ENCODE results near the gene TALDO1.
A peak's percentile ranks its signal among the peaks of the same experiment; 100 is the strongest.

The TALDO1 gene

GRCh38 chr11:791658-792534, 44.6 kb downstream of the TALDO1 start:
- TF ChIP-seq CTCF (IDR thresholded peaks at IDR 0.05; ENCODE audit: insufficient read depth, missing control alignments): no peak
- FAIRE-seq (no peak), DNase-seq (ENCODE audit: insufficient read length, low spot score) (no peak)

DNA sequence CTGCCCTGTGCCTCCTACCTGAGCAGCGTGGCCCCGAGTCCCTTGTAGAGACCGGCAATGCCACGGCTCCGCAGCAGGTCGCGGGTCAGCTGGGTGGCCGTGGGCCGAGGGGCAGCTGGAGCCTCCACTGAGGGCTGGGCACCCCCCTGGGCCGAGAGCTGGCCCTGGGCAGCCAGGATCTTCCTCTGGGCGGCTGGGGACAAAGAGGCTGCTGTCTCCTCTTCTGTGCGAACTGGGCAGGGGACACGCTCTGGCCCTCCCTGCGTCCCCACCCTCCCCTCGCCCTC, 45.2 kb downstream of the TALDO1 start:
- TF ChIP-seq CTCF (IDR thresholded peaks at IDR 0.05; ENCODE audit: insufficient read depth, missing control alignments): no peak
- no peak for DNase-seq (ENCODE audit: insufficient read length, low spot score)
- no peak for FAIRE-seq

DNA sequence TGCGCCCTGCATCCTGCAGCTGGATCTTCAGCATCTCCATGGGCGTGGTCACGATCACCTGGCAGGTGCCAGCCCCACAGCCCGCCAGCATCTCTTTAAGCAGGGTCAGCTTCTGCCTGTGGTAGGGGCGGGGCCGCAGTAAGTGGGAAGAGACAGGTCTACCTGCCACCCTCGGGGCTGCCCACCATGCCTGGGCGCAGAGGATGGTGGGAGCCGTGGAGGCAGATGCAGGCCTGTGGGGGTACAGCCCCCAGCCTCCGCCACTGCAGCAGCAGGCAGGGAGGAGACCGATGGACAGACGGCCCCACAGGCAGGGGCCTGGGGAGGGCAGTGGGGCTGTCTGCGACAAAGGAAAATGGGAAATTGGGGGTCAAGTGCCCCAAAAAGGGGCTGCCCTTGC, 45.6 kb downstream of the TALDO1 start:
- DNase-seq (ENCODE audit: insufficient read length, low spot score) (no peak), FAIRE-seq (no peak)
- no peak for TF ChIP-seq CTCF (IDR thresholded peaks at IDR 0.05; ENCODE audit: insufficient read depth, missing control alignments)

DNA sequence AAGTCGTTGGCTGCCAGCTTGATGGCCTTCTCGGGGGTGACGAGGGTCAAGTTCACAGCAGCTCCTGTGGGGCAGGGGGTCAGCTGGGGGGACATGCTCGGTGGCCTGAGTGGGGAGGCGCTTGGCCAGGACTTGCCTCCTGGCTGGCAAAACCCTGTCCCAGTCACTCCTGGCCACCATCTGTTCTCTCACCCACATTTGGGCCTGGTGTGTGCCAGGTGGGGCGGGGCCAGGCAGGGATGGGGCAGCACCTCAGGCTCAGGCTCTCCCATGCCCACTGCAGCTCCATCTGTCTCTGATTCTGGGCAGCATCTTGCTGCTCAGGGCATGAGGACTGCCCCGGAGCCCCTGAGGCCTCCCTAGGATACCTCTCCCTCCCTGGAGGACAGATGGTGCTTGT, 46.3 kb downstream of the TALDO1 start:
- no peak for FAIRE-seq
- no peak for DNase-seq (ENCODE audit: insufficient read length, low spot score)
- no peak for TF ChIP-seq CTCF (IDR thresholded peaks at IDR 0.05; ENCODE audit: insufficient read depth, missing control alignments)

GRCh38 chr11:794013-794765, 46.9 kb downstream of the TALDO1 start:
- DNase-seq (ENCODE audit: insufficient read length, low spot score): peak; percentile 49
- TF ChIP-seq CTCF (IDR thresholded peaks at IDR 0.05; ENCODE audit: insufficient read depth, missing control alignments): no peak
- no peak for FAIRE-seq

GRCh38 chr11:794766-795633, 47.7 kb downstream of the TALDO1 start:
- FAIRE-seq: no peak
- TF ChIP-seq CTCF (IDR thresholded peaks at IDR 0.05; ENCODE audit: insufficient read depth, missing control alignments): no peak
- no peak for DNase-seq (ENCODE audit: insufficient read length, low spot score)

Data from D721Med (cell line).